Muscle of arm (tissue), 12 donors: Measurements from ENCODE around the gene BIRC2. TPM values are rescaled to one million over a fixed set of nuclear protein-coding genes. Genes with fewer than 3 reads are reported as not detected.
"Not testable (repeated sequence)": the region's sequence is repeated elsewhere in the genome, so short reads cannot be mapped to it uniquely, and the experiment has no call there.

Experiments used
- DNase-seq: peaks from one replicate; pipeline ENCODE4 v3.0.0-alpha.2; 2013
- polyA plus RNA-seq, 12 donors: library from polyadenylated mRNA; unstranded; fragments of 120-200 nt; gene quantifications; one replicate each; pipeline ENCODE4 v1.2.1, GENCODE V29; 2013; ENCODE audit not compliant: insufficient read length in 12 of 12

Gene BIRC2
- polyA plus RNA-seq, 12 donors, result 37.5 to 63.8 (median 51.8) TPM; not detected in 1

- DNase-seq, result no peak
These were observed 26.8 kb upstream of the BIRC2 start for GRCh38 chr11:102320188-102320587.

GRCh38 chr11:102320679-102321078 lies 26.3 kb upstream of the BIRC2 start:
- no peak for DNase-seq

DNA sequence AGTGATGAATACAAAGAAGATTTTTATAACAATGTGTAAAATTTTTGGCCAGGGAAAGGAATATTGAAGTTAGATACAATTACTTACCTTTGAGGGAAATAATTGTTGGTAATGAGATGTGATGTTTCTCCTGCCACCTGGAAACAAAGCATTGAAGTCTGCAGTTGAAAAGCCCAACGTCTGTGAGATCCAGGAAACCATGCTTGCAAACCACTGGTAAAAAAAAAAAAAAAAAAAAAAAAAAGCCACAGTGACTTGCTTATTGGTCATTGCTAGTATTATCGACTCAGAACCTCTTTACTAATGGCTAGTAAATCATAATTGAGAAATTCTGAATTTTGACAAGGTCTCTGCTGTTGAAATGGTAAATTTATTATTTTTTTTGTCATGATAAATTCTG lies 24.5 kb upstream of the BIRC2 start:
- no peak for DNase-seq

DNA sequence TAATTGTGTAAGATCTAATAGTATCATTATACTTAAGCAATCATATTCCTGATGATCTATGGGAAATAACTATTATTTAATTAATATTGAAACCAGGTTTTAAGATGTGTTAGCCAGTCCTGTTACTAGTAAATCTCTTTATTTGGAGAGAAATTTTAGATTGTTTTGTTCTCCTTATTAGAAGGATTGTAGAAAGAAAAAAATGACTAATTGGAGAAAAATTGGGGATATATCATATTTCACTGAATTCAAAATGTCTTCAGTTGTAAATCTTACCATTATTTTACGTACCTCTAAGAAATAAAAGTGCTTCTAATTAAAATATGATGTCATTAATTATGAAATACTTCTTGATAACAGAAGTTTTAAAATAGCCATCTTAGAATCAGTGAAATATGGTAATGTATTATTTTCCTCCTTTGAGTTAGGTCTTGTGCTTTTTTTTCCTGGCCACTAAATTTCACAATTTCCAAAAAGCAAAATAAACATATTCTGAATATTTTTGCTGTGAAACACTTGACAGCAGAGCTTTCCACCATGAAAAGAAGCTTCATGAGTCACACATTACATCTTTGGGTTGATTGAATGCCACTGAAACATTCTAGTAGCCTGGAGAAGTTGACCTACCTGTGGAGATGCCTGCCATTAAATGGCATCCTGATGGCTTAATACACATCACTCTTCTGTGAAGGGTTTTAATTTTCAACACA lies 23.3 kb upstream of the BIRC2 start:
- no peak for DNase-seq

DNA sequence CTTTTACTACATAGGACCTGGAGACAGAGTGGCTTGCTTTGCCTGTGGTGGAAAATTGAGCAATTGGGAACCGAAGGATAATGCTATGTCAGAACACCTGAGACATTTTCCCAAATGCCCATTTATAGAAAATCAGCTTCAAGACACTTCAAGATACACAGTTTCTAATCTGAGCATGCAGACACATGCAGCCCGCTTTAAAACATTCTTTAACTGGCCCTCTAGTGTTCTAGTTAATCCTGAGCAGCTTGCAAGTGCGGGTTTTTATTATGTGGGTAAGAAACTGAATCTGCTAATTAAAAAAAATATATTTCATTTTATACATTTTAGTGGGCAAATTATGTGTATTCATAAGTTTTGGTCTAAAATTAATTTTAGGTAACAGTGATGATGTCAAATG lies 21.9 kb upstream of the BIRC2 start:
- no peak for DNase-seq

DNA sequence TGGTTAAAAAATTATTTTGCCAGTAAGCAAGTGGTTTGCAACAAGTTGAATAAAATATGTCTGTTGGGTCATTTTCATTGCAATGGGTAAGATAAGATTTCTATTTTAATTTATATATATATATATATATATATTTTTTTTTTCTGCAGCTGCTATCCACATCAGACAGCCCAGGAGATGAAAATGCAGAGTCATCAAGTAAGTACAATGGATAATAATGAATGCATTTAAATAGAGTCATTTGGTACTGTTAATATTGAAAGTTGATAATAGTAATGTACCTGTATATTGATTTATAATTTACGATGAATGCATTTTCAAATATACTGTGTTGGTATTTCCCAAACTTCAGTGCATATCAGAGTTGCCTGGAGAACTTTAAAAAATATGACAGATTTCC lies 18.3 kb upstream of the BIRC2 start:
- no peak for DNase-seq

DNA sequence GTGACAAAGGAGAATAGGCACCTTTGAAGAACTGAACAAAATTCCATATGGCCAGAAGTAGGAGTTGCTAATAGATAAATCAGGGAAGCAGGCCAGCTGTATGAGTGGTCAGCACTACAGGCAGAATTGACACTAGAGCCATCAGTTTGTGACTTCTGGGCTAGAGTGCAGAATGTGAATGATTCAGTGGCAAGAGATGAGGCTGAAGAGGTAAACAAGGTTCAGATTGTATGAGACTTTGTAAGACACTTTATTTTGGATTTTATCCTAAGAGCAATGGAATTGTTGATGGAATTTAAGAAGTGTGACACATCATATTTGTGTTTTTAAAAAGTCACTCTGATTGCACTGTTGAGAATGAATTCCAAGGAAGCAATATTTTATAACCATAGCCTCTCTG lies 16.8 kb upstream of the BIRC2 start:
- DNase-seq, result no peak

DNA sequence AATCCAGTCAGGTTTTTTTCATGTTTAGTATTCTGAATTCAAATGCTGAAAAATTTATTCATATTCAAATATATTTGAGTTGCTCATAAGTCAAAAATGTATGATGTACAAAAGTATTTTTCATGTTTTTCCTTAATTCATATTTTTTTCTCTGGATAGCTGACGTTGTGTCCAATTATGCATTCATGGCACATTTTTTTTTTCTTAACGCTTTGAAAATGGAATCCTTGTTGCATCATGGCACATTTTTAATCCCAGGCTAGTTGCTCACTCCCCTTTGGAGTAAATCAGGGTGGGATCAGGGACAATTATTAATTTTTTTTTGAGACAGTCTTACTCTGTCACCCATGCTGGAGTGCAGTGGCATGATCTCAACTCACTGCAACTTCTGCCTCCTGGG lies 15.7 kb upstream of the BIRC2 start:
- no peak for DNase-seq

DNA sequence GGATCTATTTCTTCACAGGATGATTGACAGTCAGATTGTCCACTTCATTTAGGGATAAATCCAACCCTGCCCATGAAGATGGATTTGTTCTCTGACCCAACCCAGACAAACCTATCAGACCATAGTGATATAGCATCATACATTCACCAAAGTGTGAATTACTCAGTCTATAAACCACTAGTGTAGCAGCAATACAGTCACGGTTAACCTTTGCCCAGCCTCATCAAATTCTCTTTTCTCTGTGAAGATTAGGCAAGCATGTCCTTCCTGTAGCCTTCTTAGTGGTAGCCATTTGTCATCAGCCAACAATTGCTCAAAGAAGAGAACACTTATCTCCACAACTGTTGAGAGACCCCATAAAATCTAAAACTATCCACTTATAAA lies 14.4 kb upstream of the BIRC2 start:
- DNase-seq, result no peak

DNA sequence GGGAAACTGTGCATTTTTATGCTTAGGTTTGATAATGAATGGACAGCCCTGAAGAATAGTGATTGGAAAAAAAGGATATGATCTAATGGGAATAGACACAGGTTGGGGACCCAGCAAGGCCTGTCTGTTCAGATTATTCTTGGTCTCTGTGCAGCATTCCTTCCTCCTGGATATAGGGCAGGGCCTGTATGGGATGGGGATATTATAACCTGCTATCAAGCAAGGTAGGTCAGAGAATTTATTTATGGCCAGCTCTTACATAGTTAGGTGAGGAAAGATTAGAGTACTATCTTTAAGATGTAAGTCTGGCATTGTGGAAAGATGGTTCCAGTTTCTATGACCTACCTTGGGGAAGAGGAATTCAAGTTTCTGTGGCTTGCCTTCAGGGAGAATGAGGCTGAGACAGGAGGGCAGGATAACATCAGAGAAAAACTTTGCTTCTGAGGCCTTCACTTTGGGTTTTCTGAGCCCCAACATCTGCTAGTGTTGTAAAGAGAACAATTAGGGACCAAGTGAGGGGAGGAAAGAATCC lies 8.5 kb upstream of the BIRC2 start:
- DNase-seq, result no peak

DNA sequence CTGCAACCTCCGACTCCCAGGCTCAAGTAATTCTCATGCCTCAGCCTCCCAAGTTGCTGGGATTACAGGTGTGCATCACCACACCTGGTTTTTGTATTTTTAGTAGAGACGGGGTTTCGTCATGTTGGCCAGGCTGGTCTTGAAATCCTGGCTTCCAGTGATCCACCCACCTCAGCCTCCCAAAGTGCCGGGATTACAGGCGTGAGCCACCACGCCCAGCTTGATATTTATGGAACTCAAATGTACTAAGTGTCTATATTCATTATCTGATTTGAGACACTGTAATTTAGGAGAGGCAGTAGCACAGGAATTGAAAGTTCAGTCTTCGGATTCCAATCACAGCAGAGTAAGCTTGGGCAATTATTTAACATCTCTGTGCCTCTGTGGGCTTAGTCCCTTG lies 5.7 kb upstream of the BIRC2 start:
- DNase-seq, result not testable (repeated sequence)

- DNase-seq, result peak; percentile 86
These were observed 5.1 kb upstream of the BIRC2 start for GRCh38 chr11:102341844-102342318.

GRCh38 chr11:102343809-102344208 lies 3.2 kb upstream of the BIRC2 start:
- no peak for DNase-seq

GRCh38 chr11:102345904-102346303 lies 1.1 kb upstream of the BIRC2 start:
- no peak for DNase-seq

DNA sequence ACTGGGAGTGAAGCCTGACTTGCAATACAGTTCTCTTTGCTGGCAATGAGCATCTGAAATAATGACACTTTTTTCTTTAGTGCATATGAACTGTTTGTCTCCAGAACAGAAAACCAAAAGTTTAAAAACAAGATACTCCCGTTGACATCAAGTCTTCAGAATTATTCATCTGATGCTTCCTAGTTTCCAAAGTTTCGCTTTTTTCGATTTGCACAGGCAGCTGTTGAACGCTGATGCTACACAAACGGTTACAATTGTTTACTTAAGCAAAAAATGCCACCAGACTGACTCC lies 612 bp upstream of the BIRC2 start:
- DNase-seq, result no peak

DNA sequence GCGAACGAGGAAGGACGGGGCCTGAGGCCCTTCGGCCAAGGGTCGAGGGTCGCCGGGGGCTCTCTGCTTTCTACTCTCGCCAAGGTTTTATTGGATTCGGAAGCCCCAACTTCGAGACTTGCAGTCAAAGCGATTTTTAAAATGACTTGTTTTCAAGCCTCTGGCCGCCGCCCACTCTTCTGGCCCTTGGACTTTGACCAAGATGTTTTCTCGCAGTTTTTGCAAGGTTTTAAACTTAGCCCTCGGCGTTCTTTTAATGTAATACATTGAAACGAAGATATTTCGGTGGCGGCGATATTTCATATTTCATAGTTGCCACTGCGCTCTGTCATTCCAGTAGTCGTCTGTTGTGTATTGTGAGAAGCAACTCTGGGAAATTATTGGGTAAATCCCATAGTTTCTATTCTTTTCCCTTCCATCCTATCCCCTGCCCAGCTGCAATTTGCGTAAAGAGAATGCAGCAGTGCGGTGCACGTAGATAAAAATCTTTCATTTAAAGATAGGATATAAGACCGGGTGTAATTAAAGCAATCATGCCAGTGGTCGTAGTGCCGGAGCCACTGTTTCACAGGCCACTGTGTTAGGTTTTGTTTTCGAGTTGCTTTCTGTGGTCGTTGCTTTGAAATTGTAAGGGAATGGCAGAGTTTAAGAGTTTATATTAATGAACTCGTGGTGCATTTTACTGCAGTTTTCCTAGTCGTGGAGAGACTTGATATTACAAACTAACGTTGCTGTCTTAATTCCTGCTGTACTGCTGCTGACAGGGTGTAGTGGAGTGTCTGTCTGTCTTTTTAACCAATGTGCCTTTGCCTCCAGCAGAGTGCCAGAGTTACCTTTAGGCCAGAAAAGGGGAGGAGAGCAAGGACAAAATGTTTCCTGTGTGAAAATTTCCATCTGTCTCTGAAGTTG lies 702 bp downstream of the BIRC2 start:
- peak; percentile 82 for DNase-seq

GRCh38 chr11:102357116-102357515 lies 10.1 kb downstream of the BIRC2 start:
- DNase-seq, result no peak

DNA sequence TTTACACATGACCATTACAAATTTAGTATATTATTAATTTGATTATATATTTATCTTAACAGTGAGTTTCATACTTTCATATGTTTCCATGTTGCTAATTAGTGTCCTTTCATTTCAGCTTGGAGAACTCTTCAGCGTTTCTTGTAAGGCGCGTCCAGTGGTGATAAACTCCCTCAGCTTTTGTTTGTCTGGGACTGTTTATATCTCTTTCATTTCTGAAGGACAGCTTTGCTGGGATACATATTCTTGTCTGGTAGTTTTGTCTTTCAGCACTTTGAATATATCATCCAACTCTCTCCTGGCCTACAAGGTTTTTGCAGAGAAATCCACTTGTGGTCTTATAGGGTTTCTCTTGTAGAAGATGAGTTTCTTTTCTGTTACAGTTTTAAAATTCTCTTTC lies 12.4 kb downstream of the BIRC2 start:
- DNase-seq, result no peak

GRCh38 chr11:102360681-102361080 lies 13.7 kb downstream of the BIRC2 start:
- no peak for DNase-seq

- no peak for DNase-seq
These were observed 14.3 kb downstream of the BIRC2 start for GRCh38 chr11:102361086-102362031.

- no peak for DNase-seq
These were observed 18.0 kb downstream of the BIRC2 start for GRCh38 chr11:102364991-102365390.

DNA sequence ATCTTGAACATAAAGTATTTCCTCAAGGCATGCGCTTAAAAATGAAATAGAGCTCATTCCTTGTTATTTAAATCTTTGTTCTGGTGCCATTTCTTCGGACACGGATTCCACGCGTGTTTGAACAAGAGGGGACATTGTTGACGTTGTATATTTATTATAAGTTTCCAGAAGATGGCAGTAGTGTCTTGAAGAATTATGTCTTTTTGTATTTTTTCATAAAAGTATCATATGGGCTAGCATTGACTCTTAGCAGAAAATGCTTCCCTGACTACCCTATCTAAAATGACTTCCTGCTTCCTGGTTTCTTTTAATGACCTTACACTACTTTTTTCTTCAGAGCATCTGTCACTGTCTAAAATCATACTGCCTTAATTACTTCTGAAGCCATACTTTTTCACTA lies 20.4 kb downstream of the BIRC2 start:
- DNase-seq, result no peak
